ENCODE measurements around the gene SNX9.

- TF ChIP-seq EZH2 (IDR thresholded peaks at IDR 0.05; ENCODE audit: borderline replicate concordance, insufficient read depth, low read depth, low read length, poor library complexity, severe bottlenecking) = no peak
- TF ChIP-seq, protein P1, sequence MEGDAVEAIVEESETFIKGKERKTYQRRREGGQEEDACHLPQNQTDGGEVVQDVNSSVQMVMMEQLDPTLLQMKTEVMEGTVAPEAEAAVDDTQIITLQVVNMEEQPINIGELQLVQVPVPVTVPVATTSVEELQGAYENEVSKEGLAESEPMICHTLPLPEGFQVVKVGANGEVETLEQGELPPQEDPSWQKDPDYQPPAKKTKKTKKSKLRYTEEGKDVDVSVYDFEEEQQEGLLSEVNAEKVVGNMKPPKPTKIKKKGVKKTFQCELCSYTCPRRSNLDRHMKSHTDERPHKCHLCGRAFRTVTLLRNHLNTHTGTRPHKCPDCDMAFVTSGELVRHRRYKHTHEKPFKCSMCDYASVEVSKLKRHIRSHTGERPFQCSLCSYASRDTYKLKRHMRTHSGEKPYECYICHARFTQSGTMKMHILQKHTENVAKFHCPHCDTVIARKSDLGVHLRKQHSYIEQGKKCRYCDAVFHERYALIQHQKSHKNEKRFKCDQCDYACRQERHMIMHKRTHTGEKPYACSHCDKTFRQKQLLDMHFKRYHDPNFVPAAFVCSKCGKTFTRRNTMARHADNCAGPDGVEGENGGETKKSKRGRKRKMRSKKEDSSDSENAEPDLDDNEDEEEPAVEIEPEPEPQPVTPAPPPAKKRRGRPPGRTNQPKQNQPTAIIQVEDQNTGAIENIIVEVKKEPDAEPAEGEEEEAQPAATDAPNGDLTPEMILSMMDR (IDR thresholded peaks at IDR 0.05) = no peak
Measured at GRCh38 chr6:157841211-157841840, 18.3 kb downstream of the SNX9 start.

Data from B cell (primary cell).